Transverse colon (tissue), 4 donors: ENCODE data around the gene ZMYND11. TPM values are rescaled to one million over a fixed set of nuclear protein-coding genes. Genes with fewer than 3 reads are reported as not detected.
"Not testable (repeated sequence)": the region's sequence is repeated elsewhere in the genome, so short reads cannot be mapped to it uniquely, and the experiment has no call there.

Experiments used
- DNase-seq: peaks from one replicate; pipeline ENCODE4 v3.0.0-alpha.2; 2019
- H3K27ac ChIP-seq, 4 donors: fragments of 200-600 bp; sonication (generic); 2 replicates each; pipeline ENCODE4 v1.5.1; 2016 to 2018; ENCODE audit warnings: inconsistent platforms in 4 of 4
- H3K27me3 ChIP-seq: fragments of 200-600 bp; sonication (generic); 2 replicates; pipeline ENCODE4 v1.5.1; 2017; ENCODE audit warnings: inconsistent platforms
- H3K36me3 ChIP-seq, 4 donors: fragments of 200-600 bp; sonication (generic); 2 replicates each; pipeline ENCODE4 v1.5.1; 2017 to 2019; ENCODE audit warnings: inconsistent platforms in 4 of 4
- H3K4me1 ChIP-seq, 4 donors: fragments of 200-600 bp; sonication (generic); 2 replicates each; pipeline ENCODE4 v1.5.1; 2017 to 2020; ENCODE audit warnings: inconsistent platforms in 4 of 4
- H3K4me3 ChIP-seq, 4 donors: fragments of 200-600 bp; sonication (generic); 1 replicate in 1 of 4; 2 replicates in 3 of 4; pipeline versions ENCODE4 v1.5.1 to v1.6.1; 2017 to 2019; ENCODE audit warnings: inconsistent platforms in 4 of 4
- H3K9me3 ChIP-seq, 2 donors: fragments of 200-600 bp; sonication (generic); 2 replicates each; pipeline ENCODE4 v1.5.1; 2017 to 2019; ENCODE audit warnings: inconsistent platforms in 2 of 2
- CTCF ChIP-seq, 5 experiments: fragments of 200-600 bp in 3 of 5; fragments of 450-650 bp in 2 of 5; sonication (generic) in 3 of 5; IDR thresholded peaks; 1 replicate in 2 of 5; 2 replicates in 3 of 5; pipeline ENCODE4 v1.5.1; 2016 to 2017; ENCODE audit warnings: antibody characterized with exemption in 5 of 5, inconsistent platforms in 3 of 5, mild to moderate bottlenecking in 2 of 5, moderate library complexity in 1 of 5
- EP300 ChIP-seq: sonication (generic); formaldehyde crosslinking; IDR thresholded peaks from one replicate; pipeline ENCODE4 v1.6.1; 2017; ENCODE audit warnings: antibody characterized with exemption, low read depth
- POLR2A ChIP-seq: fragments of 450-650 bp; IDR thresholded peaks from one replicate; pipeline ENCODE4 v1.6.1; 2016; ENCODE audit warnings: antibody characterized with exemption, mild to moderate bottlenecking, moderate library complexity
- POLR2AphosphoS5 ChIP-seq, 3 donors: sonication (generic); formaldehyde crosslinking; IDR thresholded peaks; one replicate each; pipeline ENCODE4 v1.6.1; 2016; ENCODE audit warnings: antibody characterized with exemption in 3 of 3
- WGBS, 2 donors: methylation state at CpG; one replicate each; pipeline ENCODE4 v1.1.5; 2018; ENCODE audit warnings: low coverage in 1 of 2; 5-methylcytosine and 5-hydroxymethylcytosine counted together
- in situ Hi-C, 4 donors: fragments of 200-750 bp; cut with MboI; loops; one replicate each; pipeline versions ENCODE4 v1.15.0 to v1.15.1; 2017; ENCODE audit warnings: low sequenced_read_pairs in 3 of 4, low pct_ligation_motif_present in 1 of 4, low pct_unique_long_range_greater_than_20kb in 1 of 4
- intact Hi-C: fragments of 100-400 bp; cut with DNase I; formaldehyde crosslinking; loops from one replicate; pipeline ENCODE4 v1.15.1; 2023; ENCODE audit warnings: low total_unique reads
- total RNA-seq, 4 donors: library from RNA; depleted of rRNA; stranded (reverse); fragments of >200 nt; gene quantifications; one replicate each; pipeline ENCODE4 v1.1.0, GENCODE V29; 2016

Gene ZMYND11
- total RNA-seq, 4 donors from 2014 or later, result 41.1 to 69.1 (median 54.2) TPM

- WGBS, 2 donors, result 60 to 71% methylated on average over 1 to 4 of the region's 5 CpGs
- DNase-seq, in situ Hi-C loops, H3K36me3 ChIP-seq, intact Hi-C loops, H3K4me3 ChIP-seq, H3K4me1 ChIP-seq, H3K27ac ChIP-seq, H3K9me3 ChIP-seq, H3K27me3 ChIP-seq: not testable (repeated sequence)
These were observed 130.7 kb downstream of the ZMYND11 start for GRCh38 chr10:265816-266588.

GRCh38 chr10:266974-267425 is 131.7 kb downstream of the ZMYND11 start:
- no peaks in the 10 kb centered on the region for H3K36me3 ChIP-seq
- H3K4me3 ChIP-seq, result no peak overlapping the region
- H3K27me3 ChIP-seq, result no peaks in the 10 kb centered on the region
- no peak for TF ChIP-seq POLR2AphosphoS5 (IDR thresholded peaks at IDR 0.05)
- TF ChIP-seq CTCF (IDR thresholded peaks at IDR 0.05), result no peak
- TF ChIP-seq EP300, result no peak
- no peak for TF ChIP-seq POLR2A
- H3K9me3 ChIP-seq, result no peaks in the 10 kb centered on the region
- in situ Hi-C loops, result no loop called here
- DNase-seq, result no peak
- no peaks in the 10 kb centered on the region for H3K4me1 ChIP-seq
- 65 to 67% methylated on average over 8 of the region's 8 CpGs for WGBS, 2 donors
- no peak overlapping the region for H3K27ac ChIP-seq
- intact Hi-C loops, result no loop called here

GRCh38 chr10:267705-268104 is 132.4 kb downstream of the ZMYND11 start:
- TF ChIP-seq POLR2AphosphoS5 (IDR thresholded peaks at IDR 0.05) (no peak), EP300 (no peak), POLR2A (no peak), CTCF (IDR thresholded peaks at IDR 0.05) (no peak)
- in situ Hi-C loops (no loop called here), intact Hi-C loops (no loop called here)
- 84 to 94% methylated on average over 6 to 11 of the region's 11 CpGs for WGBS, 2 donors
- H3K36me3 ChIP-seq, result no peaks in the 10 kb centered on the region
- no peak for DNase-seq
- H3K4me1 ChIP-seq, result no peaks in the 10 kb centered on the region
- H3K4me3 ChIP-seq, result no peak overlapping the region
- H3K27me3 ChIP-seq, result no peaks in the 10 kb centered on the region
- no peak overlapping the region for H3K27ac ChIP-seq
- H3K9me3 ChIP-seq, result no peaks in the 10 kb centered on the region

DNA sequence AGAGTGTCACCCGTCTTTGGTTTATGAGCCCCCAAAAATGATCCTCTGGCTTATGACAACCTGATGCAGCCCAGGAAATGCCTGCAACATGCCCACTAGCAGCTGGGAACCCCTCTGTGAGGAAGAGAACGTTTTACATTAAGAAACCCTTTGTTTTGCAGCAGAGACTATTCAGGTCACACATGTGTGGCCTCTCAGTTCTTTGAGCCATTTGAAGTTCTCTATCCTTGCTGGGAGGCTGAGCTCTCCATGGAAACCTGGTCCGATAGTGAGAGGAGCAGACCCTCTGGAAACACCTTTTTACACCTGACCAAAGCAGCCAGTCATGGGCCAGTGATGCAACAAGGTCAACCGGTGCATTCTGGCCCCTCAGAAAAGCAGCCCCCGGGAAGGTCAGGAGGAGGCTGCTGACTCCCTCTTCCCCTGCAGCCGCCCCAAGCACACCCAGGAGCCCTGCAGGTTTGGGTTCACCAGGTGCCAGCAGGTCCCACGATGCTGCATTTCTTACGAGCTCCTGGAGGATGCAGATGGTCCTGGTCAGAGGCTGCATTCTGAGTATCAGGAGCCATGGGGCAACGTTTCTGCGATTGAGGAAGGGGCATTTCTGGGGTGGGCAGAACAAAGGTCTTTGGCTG is 134.3 kb downstream of the ZMYND11 start:
- no peaks in the 10 kb centered on the region for H3K36me3 ChIP-seq

DNA sequence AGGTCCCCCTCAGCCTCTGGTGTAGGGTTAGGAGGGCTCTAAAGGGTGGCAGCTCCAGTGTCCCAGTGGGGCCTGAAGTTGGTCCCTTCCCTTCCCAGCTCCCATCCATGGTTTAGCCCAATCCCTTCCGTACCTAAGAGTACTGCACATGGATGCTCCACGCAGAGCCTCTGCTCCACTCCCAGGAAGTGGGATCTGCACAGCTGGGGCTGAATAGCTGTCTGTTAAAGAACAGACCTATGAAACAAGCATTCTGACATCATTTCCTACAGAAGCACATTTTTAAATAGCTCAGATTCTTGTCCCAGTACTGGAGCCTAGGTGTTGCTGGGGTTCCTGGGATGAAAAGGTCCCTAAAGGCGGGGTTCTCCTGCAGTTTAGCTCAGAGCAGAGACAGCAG is 135.9 kb downstream of the ZMYND11 start:
- TF ChIP-seq POLR2AphosphoS5 (IDR thresholded peaks at IDR 0.05), result no peak
- TF ChIP-seq EP300, result no peak
- no peak for TF ChIP-seq CTCF (IDR thresholded peaks at IDR 0.05)
- TF ChIP-seq POLR2A, result no peak
- WGBS, 2 donors, result 70 to 100% methylated on average over 2 to 3 of the region's 3 CpGs
- H3K27me3 ChIP-seq, result no peaks in the 10 kb centered on the region

More for the DNA sequence above, 134.3 kb downstream of the ZMYND11 start:
- intact Hi-C loops, result no loop called here
- 74% methylated on average over 10 of the region's 10 CpGs; no CpG with 5 or more reads in 1 of the 2 donors for WGBS, 2 donors
- Histone ChIP-seq H3K4me3 (no peak overlapping the region), H3K9me3 (no peaks in the 10 kb centered on the region), H3K27me3 (no peaks in the 10 kb centered on the region), H3K4me1 (no peaks in the 10 kb centered on the region), H3K27ac (no peak overlapping the region)
- in situ Hi-C loops, result no loop called here
- TF ChIP-seq EP300, result no peak
- TF ChIP-seq POLR2A, result no peak
- no peak for DNase-seq

More for the DNA sequence above, 135.9 kb downstream of the ZMYND11 start:
- Histone ChIP-seq H3K36me3 (no peaks in the 10 kb centered on the region), H3K9me3 (no peaks in the 10 kb centered on the region), H3K4me3 (no peak overlapping the region), H3K4me1 (no peaks in the 10 kb centered on the region), H3K27ac (no peak overlapping the region)
- in situ Hi-C loops, result no loop called here
- intact Hi-C loops, result no loop called here
- DNase-seq, result no peak
